K562 (cell line): Measurements from ENCODE around the gene TAS2R14. TPM values are rescaled to one million over a fixed set of nuclear protein-coding genes. Genes with fewer than 3 reads are reported as not detected.

ENCODE experiments used
- ATAC-seq: fragments of 200-7000 bp; cut with Tn5 transposase; 3 replicates; pipeline ENCODE4 v1.9.1; 2020; ENCODE audit warnings: moderate library complexity
- BruUV-seq: library from RNA; stranded (reverse); fragments of 400-500 nt; replicated peaks from 2 replicates; lab custom pipeline; 2021; lab: Mats Ljungman, UMichigan
- CTCF ChIA-PET: fragments of 300-600 bp; formaldehyde crosslinking; extraction: SDS; loops from one replicate; lab custom pipeline; 2021; ENCODE audit warnings: low intra/inter-chr PET ratio; lab: Yijun Ruan, JAX
- POLR2A ChIA-PET: fragments of 300-600, 350-650 bp; sonication (Branson Sonifier 250); formaldehyde crosslinking; extraction: SDS; loops from one replicate; lab custom pipeline; 2021; ENCODE audit warnings: antibody characterized with exemption, inconsistent platforms; lab: Yijun Ruan, JAX
- DNase-seq, 4 experiments: peaks; one replicate each; pipeline versions ENCODE4 v3.0.0 to v3.0.0-alpha.2; 2011 to 2018; ENCODE audit warnings: low spot score in 3 of 4, mixed read lengths in 3 of 4; ENCODE audit errors: extremely low read depth in 1 of 4
- FAIRE-seq: peaks from 2 replicates; lab custom pipeline; 2011; peaks lifted over from hg19 to GRCh38; lab: Jason Lieb, UNC
- H2AFZ ChIP-seq: 2 replicates; pipeline ENCODE4 v1.6.0; 2011; ENCODE audit warnings: low read depth, low read length, control low read depth, inconsistent platforms
- H3K27ac ChIP-seq: fragments of 200-600 bp; 3 replicates; pipeline ENCODE4 v1.8.0; 2011; ENCODE audit warnings: low read depth, mild to moderate bottlenecking, control low read depth, inconsistent platforms, low read length, moderate library complexity, mixed read lengths; ENCODE audit errors: extremely low read depth
- H3K27me3 ChIP-seq, 2 experiments: fragments of 300-600 bp in 1 of 2; 2 replicates in 1 of 2; 3 replicates in 1 of 2; pipeline versions ENCODE4 v1.6.0 to v1.8.0; 2011; ENCODE audit warnings: inconsistent platforms in 2 of 2, low read length in 2 of 2, mild to moderate bottlenecking in 1 of 2, mixed read lengths in 1 of 2, moderate library complexity in 1 of 2; ENCODE audit not compliant: control insufficient read depth in 2 of 2, insufficient read depth in 2 of 2
- H3K36me3 ChIP-seq: fragments of 300-600 bp; 3 replicates; pipeline ENCODE4 v1.8.0; 2011; ENCODE audit warnings: mild to moderate bottlenecking, low read length, inconsistent platforms; ENCODE audit not compliant: control insufficient read depth, insufficient read depth
- H3K4me1 ChIP-seq, 2 experiments: fragments of 200-600 bp in 1 of 2; replicated peaks in 1 of 2; 2 replicates in 1 of 2; 3 replicates in 1 of 2; pipeline versions ENCODE4 v1.5.1 to v1.8.0; 2011; ENCODE audit warnings: inconsistent platforms in 2 of 2, low read length in 2 of 2, mild to moderate bottlenecking in 1 of 2, mixed read lengths in 1 of 2, moderate library complexity in 1 of 2; ENCODE audit not compliant: control insufficient read depth in 2 of 2, insufficient read depth in 2 of 2
- H3K4me2 ChIP-seq: 2 replicates; pipeline ENCODE4 v1.6.1; 2011; ENCODE audit warnings: low read length, control low read depth, inconsistent platforms, mixed read lengths; ENCODE audit not compliant: insufficient read depth
- H3K4me3 ChIP-seq: fragments of 200-600 bp; sonication (generic), shearing (Covaris generic); 2 replicates; pipeline ENCODE4 v1.5.1; 2016; ENCODE audit warnings: control low read depth, inconsistent platforms
- H3K79me2 ChIP-seq: fragments of 200-600 bp; 3 replicates; pipeline ENCODE4 v1.8.0; 2011; ENCODE audit warnings: low read length, inconsistent platforms; ENCODE audit not compliant: control insufficient read depth, insufficient read depth
- H3K9ac ChIP-seq, 2 experiments: 2 replicates each; pipeline versions ENCODE4 v1.6.0 to v1.6.1; 2011; ENCODE audit warnings: low read depth in 2 of 2, low read length in 2 of 2, control low read depth in 1 of 2, inconsistent platforms in 1 of 2, mild to moderate bottlenecking in 1 of 2, mixed read lengths in 1 of 2; ENCODE audit not compliant: insufficient read depth in 1 of 2
- H3K9me1 ChIP-seq: one replicate; pipeline ENCODE4 v1.6.0; 2011; ENCODE audit warnings: inconsistent platforms, mild to moderate bottlenecking, low read length, moderate library complexity; ENCODE audit not compliant: control insufficient read depth, insufficient read depth
- H3K9me3 ChIP-seq: replicated peaks from 2 replicates; pipeline ENCODE4 v1.5.1; 2011; ENCODE audit warnings: low read depth, low read length, inconsistent platforms; ENCODE audit not compliant: control insufficient read depth, insufficient read depth
- H4K20me1 ChIP-seq: replicated peaks from 2 replicates; pipeline ENCODE4 v1.6.1; 2011; ENCODE audit warnings: low read length, inconsistent platforms, mixed read lengths; ENCODE audit not compliant: control insufficient read depth, insufficient read depth
- CEBPB ChIP-seq: fragments of 450-650 bp; IDR thresholded peaks from 2 replicates; pipeline ENCODE4 v1.6.1; 2016; ENCODE audit warnings: missing genetic modification characterization, missing compliant biosample characterization
- E2F6 ChIP-seq, 2 experiments: IDR thresholded peaks; 2 replicates each; pipeline ENCODE4 v1.6.1; 2011; ENCODE audit warnings: borderline replicate concordance in 1 of 2, control low read depth in 1 of 2, low read depth in 1 of 2, low read length in 1 of 2, mild to moderate bottlenecking in 1 of 2, mixed read lengths in 1 of 2, moderate library complexity in 1 of 2; ENCODE audit not compliant: insufficient read depth in 1 of 2, insufficient read length in 1 of 2, poor library complexity in 1 of 2, severe bottlenecking in 1 of 2; ENCODE audit errors: extremely low read depth in 1 of 2
- SRSF7 ChIP-seq: fragments of 200-400 bp; formaldehyde crosslinking; optimal IDR thresholded peaks from 2 replicates; pipeline ENCODE3; 2017; ENCODE audit warnings: mild to moderate bottlenecking, low read depth, low read length
- TCF7 ChIP-seq: sonication (generic); IDR thresholded peaks from 2 replicates; pipeline ENCODE4 v1.6.1; 2016; ENCODE audit warnings: antibody characterized with exemption, borderline replicate concordance
- TEAD4 ChIP-seq, 2 experiments: sonication (generic) in 1 of 2; formaldehyde crosslinking in 1 of 2; IDR thresholded peaks; 2 replicates each; pipeline versions ENCODE4 v1.6.1 to v1.8.0; 2012 to 2022; ENCODE audit warnings: borderline replicate concordance in 1 of 2, inconsistent platforms in 1 of 2, low read length in 1 of 2, mild to moderate bottlenecking in 1 of 2, missing genetic modification reagents in 1 of 2
- ZNF280B ChIP-seq: fragments of 250-450 bp; sonication (Bioruptor Pico); IDR thresholded peaks from 2 replicates; pipeline ENCODE4 v1.5.1; 2021; ENCODE audit warnings: mild to moderate bottlenecking
- WGBS: fragments of 100-300 bp; shearing (Covaris generic); methylation state at CpG from one replicate; pipeline ENCODE4 v1.1.6; 2016; ENCODE audit warnings: low coverage, mixed read lengths; ENCODE audit not compliant: insufficient coverage; ENCODE audit errors: missing lambda C conversion rate; 5-methylcytosine and 5-hydroxymethylcytosine counted together
- in situ Hi-C: fragments of 300-500 bp; cut with MboI; formaldehyde crosslinking; loops from 4 replicates; pipeline ENCODE4 v1.15.0; 2018; ENCODE audit warnings: inconsistent platforms, mixed read lengths
- intact Hi-C: fragments of 100-400 bp; cut with micrococcal nuclease; formaldehyde crosslinking; loops from 2 replicates; pipeline ENCODE4 v1.14.2; 2022
- polyA plus RNA-seq, 8 experiments: library from polyadenylated mRNA; depleted of rRNA in 4 of 8; stranded (reverse) in 5 of 8; unstranded in 3 of 8; fragments of >200 nt; fragmentation: Nextera tagmentation in 2 of 8; fragmentation: Illumina TruSeq in 1 of 8; extraction: Ambion mirVana in 2 of 8; extraction: Trizol in 1 of 8; gene quantifications; 2 replicates each; pipeline versions ENCODE4 v1.2.1 to v1.2.3, GENCODE V29; 2011 to 2014; ENCODE audit warnings: inconsistent platforms in 1 of 8, missing spikeins in 1 of 8
- total RNA-seq, 7 experiments: library from RNA; depleted of rRNA in 6 of 7; stranded (reverse); fragments of >200 nt in 6 of 7; fragmentation: Illumina TruSeq in 2 of 7; extraction: Trizol in 2 of 7; gene quantifications; 2 replicates each; pipeline versions ENCODE4 v1.2.1 to v1.2.3, GENCODE V29; 2011 to 2021; ENCODE audit warnings: low replicate concordance in 1 of 7

The TAS2R14 gene
- total and polyA plus RNA-seq, 9 of the 15 experiments (the other 6 are each of a cell fraction or from before 2014, with no cell fraction given), result 1.2 to 4.2 (median 2.4) TPM

DNA sequence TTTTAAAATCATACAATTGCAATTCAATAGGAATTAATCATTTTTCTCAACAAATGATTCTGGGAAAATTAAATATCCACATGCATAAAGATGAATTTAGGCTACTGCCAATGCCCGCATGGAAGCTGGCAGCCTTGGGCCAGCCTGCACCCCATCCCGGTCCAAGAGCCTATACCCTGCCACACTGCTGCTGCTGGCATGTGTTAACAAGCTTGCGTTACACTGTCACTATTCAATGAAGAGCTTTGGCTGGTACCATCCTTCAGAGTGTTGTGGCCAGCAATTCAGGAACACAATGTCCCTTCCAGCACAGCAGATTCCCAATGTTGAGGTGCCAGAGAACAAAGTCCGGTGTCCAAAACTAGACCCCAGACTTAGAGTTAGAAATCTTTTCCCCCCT lies 13.6 kb upstream of the TAS2R14 start:
- no peaks in the 10 kb centered on the region for H3K79me2 ChIP-seq
- no TSS peak for BruUV-seq
- POLR2A ChIA-PET, result no interaction called here

More for the DNA sequence above, 13.6 kb upstream of the TAS2R14 start:
- Histone ChIP-seq H3K4me1 (no peaks in the 10 kb centered on the region), H3K4me3 (no peak overlapping the region), H3K27ac (no peak overlapping the region), H3K9me3 (no peaks in the 10 kb centered on the region), H3K36me3 (no peaks in the 10 kb centered on the region), H4K20me1 (no peaks in the 10 kb centered on the region), H3K4me2 (no peak overlapping the region), H2AFZ (no peak overlapping the region), H3K9me1 (no peaks in the 10 kb centered on the region), H3K27me3 (no peaks in the 10 kb centered on the region), H3K9ac (no peak overlapping the region)
- FAIRE-seq, result no peak
- 100% methylated on average over 3 of the region's 4 CpGs for WGBS
- intact Hi-C loops, result no loop called here
- ATAC-seq, result no peak
- in situ Hi-C loops, result no loop called here
- no peak for DNase-seq
- CTCF ChIA-PET, result no interaction called here
- TF ChIP-seq CEBPB (tag) (no peak), SRSF7 (no peak), ZNF280B (CRISPR knock-in tag) (no peak), TEAD4 (IDR thresholded peaks at IDR 0.05; ENCODE audit: low read length) (no peak), TEAD4 (CRISPR knock-in tag; IDR thresholded peaks at IDR 0.05; ENCODE audit: borderline replicate concordance) (no peak), TCF7 (no peak), E2F6 (IDR thresholded peaks at IDR 0.05; ENCODE audit: borderline replicate concordance in 1 of 2, extremely low read depth in 1 of 2, insufficient read depth in 1 of 2, insufficient read length in 1 of 2, low read depth in 1 of 2, low read length in 1 of 2, poor library complexity in 1 of 2, severe bottlenecking in 1 of 2) (no peak)
